Measurements from ENCODE around the gene RIC3. TPM values are rescaled to one million over a fixed set of nuclear protein-coding genes. Genes with fewer than 3 reads are reported as not detected.

The RIC3 gene
- total and polyA plus RNA-seq, 10 donors: 11.6 to 32.7 (median 23.3) TPM

GRCh38 chr11:8075119-8075726 is 93.6 kb downstream of the RIC3 start:
- 55 to 73% (median 60%) methylated on average over 2 of the region's 2 CpGs for WGBS, 5 donors
- peaks cover 0 to 25% (median 0%) of the 10 kb centered on the region in 7 donors for H3K27me3 ChIP-seq (replicated peaks in 1 of 7)
- DNase-seq: no peak
- TF ChIP-seq, protein P1, sequence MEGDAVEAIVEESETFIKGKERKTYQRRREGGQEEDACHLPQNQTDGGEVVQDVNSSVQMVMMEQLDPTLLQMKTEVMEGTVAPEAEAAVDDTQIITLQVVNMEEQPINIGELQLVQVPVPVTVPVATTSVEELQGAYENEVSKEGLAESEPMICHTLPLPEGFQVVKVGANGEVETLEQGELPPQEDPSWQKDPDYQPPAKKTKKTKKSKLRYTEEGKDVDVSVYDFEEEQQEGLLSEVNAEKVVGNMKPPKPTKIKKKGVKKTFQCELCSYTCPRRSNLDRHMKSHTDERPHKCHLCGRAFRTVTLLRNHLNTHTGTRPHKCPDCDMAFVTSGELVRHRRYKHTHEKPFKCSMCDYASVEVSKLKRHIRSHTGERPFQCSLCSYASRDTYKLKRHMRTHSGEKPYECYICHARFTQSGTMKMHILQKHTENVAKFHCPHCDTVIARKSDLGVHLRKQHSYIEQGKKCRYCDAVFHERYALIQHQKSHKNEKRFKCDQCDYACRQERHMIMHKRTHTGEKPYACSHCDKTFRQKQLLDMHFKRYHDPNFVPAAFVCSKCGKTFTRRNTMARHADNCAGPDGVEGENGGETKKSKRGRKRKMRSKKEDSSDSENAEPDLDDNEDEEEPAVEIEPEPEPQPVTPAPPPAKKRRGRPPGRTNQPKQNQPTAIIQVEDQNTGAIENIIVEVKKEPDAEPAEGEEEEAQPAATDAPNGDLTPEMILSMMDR (IDR thresholded peaks at IDR 0.05 in 8 of 11, conservative IDR thresholded peaks at IDR 0.05 in 3 of 11): no peak
- no peak for TF ChIP-seq POLR2A (IDR thresholded peaks at IDR 0.05)
- no peak for TF ChIP-seq POLR2AphosphoS5 (IDR thresholded peaks at IDR 0.05)
- H3K9me3 ChIP-seq: no peaks in the 10 kb centered on the region
- intact Hi-C loops (cut with DNase I; ENCODE audit: low total_unique reads): no loop called here
- no peaks in the 10 kb centered on the region for H3K36me3 ChIP-seq
- H3K4me3 ChIP-seq: no peak overlapping the region
- no peak overlapping the region for H3K27ac ChIP-seq
- peaks cover 0 to 9% (median 0%) of the 10 kb centered on the region in 6 donors for H3K4me1 ChIP-seq

DNA sequence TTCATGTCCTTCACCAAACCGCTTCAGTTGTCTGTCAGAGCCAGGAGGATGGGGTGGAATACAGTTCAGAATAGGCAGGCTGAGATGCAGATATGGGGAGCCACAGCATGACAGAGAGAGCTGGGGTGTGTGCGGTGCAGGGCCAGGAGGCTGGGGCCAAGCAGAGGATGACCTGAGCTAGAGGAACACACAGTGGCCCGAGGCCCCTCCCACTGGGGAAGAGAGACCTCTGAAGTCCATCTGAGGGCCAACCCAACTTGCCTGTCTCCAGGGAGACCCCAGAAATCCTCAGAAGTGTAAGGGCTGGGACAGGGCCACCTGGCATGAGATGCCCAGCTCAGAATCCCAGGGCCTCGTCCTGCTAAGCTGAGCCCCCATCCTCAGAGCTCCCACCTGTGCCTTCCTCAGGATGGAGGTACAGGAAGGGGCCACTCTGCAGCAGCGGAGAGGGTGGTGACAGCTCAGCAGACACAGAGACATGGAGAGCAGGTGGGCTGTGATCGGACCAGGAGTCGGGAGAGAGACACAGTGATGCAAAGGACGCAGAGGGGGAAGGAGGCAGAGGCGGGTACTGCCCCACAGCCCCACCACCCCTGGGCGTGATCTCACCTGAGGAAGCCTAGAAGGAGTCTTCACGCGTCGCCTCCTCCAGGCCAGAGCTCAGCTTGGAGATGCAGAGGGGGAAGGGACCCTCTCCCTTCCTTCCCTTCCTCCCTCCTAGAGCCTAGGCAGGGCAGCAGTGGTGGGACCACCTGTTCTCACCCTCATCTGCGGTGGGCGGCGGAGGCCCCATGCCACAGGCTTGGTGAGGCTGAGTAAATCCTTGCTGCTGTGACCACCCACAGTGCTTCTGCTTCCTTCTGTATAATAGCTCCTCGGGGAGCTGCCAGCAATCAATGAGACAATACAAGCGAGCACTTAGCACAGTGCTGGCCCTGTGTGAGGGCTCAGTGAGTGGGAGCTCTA is 96.9 kb downstream of the RIC3 start:
- Histone ChIP-seq H3K4me1 (peaks cover 0 to 11% (median 0%) of the 10 kb centered on the region in 6 donors), H3K27me3 (replicated peaks in 1 of 7) (peaks cover 0 to 26% (median 0%) of the 10 kb centered on the region in 7 donors), H3K36me3 (no peaks in the 10 kb centered on the region), H3K9me3 (no peaks in the 10 kb centered on the region), H3K4me3 (no peak overlapping the region), H3K27ac (no peak overlapping the region)
- intact Hi-C loops (cut with DNase I; ENCODE audit: low total_unique reads): no loop called here
- DNase-seq: peak; percentile 68
- WGBS, 5 donors: 64 to 76% (median 73%) methylated on average over 17 to 18 of the region's 18 CpGs
- TF ChIP-seq POLR2AphosphoS5 (IDR thresholded peaks at IDR 0.05) (no peak), POLR2A (IDR thresholded peaks at IDR 0.05) (no peak)
- TF ChIP-seq, protein P1 (IDR thresholded peaks at IDR 0.05 in 8 of 11, conservative IDR thresholded peaks at IDR 0.05 in 3 of 11): no peak

- Histone ChIP-seq H3K27ac (no peak overlapping the region), H3K36me3 (no peaks in the 10 kb centered on the region), H3K27me3 (replicated peaks in 1 of 7) (peaks cover 0 to 26% (median 0%) of the 10 kb centered on the region in 7 donors), H3K9me3 (no peaks in the 10 kb centered on the region), H3K4me1 (peaks cover 0 to 11% (median 0%) of the 10 kb centered on the region in 6 donors), H3K4me3 (no peak overlapping the region)
- DNase-seq: no peak
- 27 to 36% (median 30%) methylated on average over 3 of the region's 3 CpGs for WGBS, 5 donors
- TF ChIP-seq POLR2AphosphoS5 (IDR thresholded peaks at IDR 0.05): no peak
- TF ChIP-seq, protein P1 (IDR thresholded peaks at IDR 0.05 in 8 of 11, conservative IDR thresholded peaks at IDR 0.05 in 3 of 11): peak in 6 of 11 experiments; percentile 13 to 40 (median 30)
- intact Hi-C loops (cut with DNase I; ENCODE audit: low total_unique reads): no loop called here
These were observed 98.3 kb downstream of the RIC3 start for GRCh38 chr11:8070417-8071115.
